A549 (cell line): ENCODE results near the gene NFASC. TPM values are rescaled to one million over a fixed set of nuclear protein-coding genes. Genes with fewer than 3 reads are reported as not detected.

Source experiments
- ATAC-seq, 2 experiments: fragments of 200-7000 bp in 1 of 2; fragments of >200 bp in 1 of 2; cut with Nextera tagmentation in 1 of 2; cut with Tn5 transposase in 1 of 2; 3 replicates each; pipeline versions ENCODE4 v1.8.0 to v1.9.1; 2018 to 2020; ENCODE audit warnings: mild to moderate bottlenecking in 1 of 2, moderate library complexity in 1 of 2
- CTCF ChIA-PET: fragments of 300-600 bp; sonication (Branson Sonifier 250); formaldehyde crosslinking; extraction: SDS; loops from one replicate; lab custom pipeline; 2021; ENCODE audit warnings: antibody characterized with exemption, inconsistent platforms; lab: Yijun Ruan, JAX
- POLR2A ChIA-PET: fragments of 350-600 bp; formaldehyde crosslinking; extraction: SDS; loops from one replicate; lab custom pipeline; 2021; ENCODE audit warnings: antibody characterized with exemption, inconsistent platforms; lab: Yijun Ruan, JAX
- DNase-seq, 2 experiments: peaks; one replicate each; pipeline versions ENCODE4 v3.0.0 to v3.0.0-alpha.2; 2011 to 2016; ENCODE audit warnings: low read depth in 1 of 2, low spot score in 1 of 2
- FAIRE-seq: peaks from 2 replicates; lab custom pipeline; 2011; peaks lifted over from hg19 to GRCh38; lab: Jason Lieb, UNC
- H3K27ac ChIP-seq, 2 experiments: fragments of >200 bp; sonication (Bioruptor Twin); formaldehyde crosslinking; 3 replicates each; pipeline ENCODE4 v1.5.1; 2016 to 2017
- H3K4me1 ChIP-seq: fragments of >200 bp; sonication (Bioruptor Twin); formaldehyde crosslinking; 3 replicates; pipeline ENCODE4 v1.6.1; 2016
- H3K4me2 ChIP-seq: fragments of >200 bp; sonication (Bioruptor Twin); formaldehyde crosslinking; 3 replicates; pipeline ENCODE4 v1.6.1; 2016
- H3K4me3 ChIP-seq: fragments of >200 bp; sonication (Bioruptor Twin); formaldehyde crosslinking; 3 replicates; pipeline ENCODE4 v1.5.1; 2016
- H3K9me3 ChIP-seq: fragments of >200 bp; sonication (Bioruptor Twin); formaldehyde crosslinking; 3 replicates; pipeline ENCODE4 v1.6.1; 2016
- BHLHE40 ChIP-seq: IDR thresholded peaks from 2 replicates; pipeline ENCODE4 v1.6.1; 2012; ENCODE audit warnings: low read depth, low read length, inconsistent platforms
- CBX2 ChIP-seq: fragments of 200-600 bp; sonication (generic); IDR thresholded peaks from 2 replicates; pipeline ENCODE4 v1.6.1; 2016; ENCODE audit warnings: low read depth, mild to moderate bottlenecking, borderline replicate concordance
- CHD4 ChIP-seq: fragments of 200-600 bp; sonication (generic); IDR thresholded peaks from 2 replicates; pipeline ENCODE4 v1.6.1; 2016; ENCODE audit warnings: antibody characterized with exemption, mild to moderate bottlenecking, borderline replicate concordance
- E2F6 ChIP-seq: IDR thresholded peaks from 2 replicates; pipeline ENCODE4 v1.6.1; 2012; ENCODE audit warnings: low read depth, borderline replicate concordance
- EHF ChIP-seq: fragments of 250-450 bp; sonication (Bioruptor Pico); IDR thresholded peaks from 2 replicates; pipeline ENCODE4 v1.5.0; 2020; ENCODE audit warnings: mild to moderate bottlenecking
- EHMT2 ChIP-seq: fragments of 200-600 bp; sonication (generic); IDR thresholded peaks from 2 replicates; pipeline ENCODE4 v1.6.1; 2016; ENCODE audit warnings: antibody characterized with exemption, low read depth, mild to moderate bottlenecking, moderate library complexity
- EP300 ChIP-seq, 2 experiments: fragments of >200 bp; sonication (Bioruptor Twin); formaldehyde crosslinking; IDR thresholded peaks; 2 replicates in 1 of 2; 3 replicates in 1 of 2; pipeline ENCODE4 v1.6.1; 2016 to 2017
- FOSB ChIP-seq: fragments of 250-450 bp; sonication (Bioruptor Pico); IDR thresholded peaks from 2 replicates; pipeline ENCODE4 v1.5.0; 2020; ENCODE audit warnings: mild to moderate bottlenecking, moderate library complexity
- GATA3 ChIP-seq: IDR thresholded peaks from 2 replicates; pipeline ENCODE4 v1.6.1; 2012; ENCODE audit warnings: borderline replicate concordance
- HEYL ChIP-seq: fragments of 250-450 bp; sonication (Bioruptor Pico); IDR thresholded peaks from 2 replicates; pipeline ENCODE4 v1.8.0; 2021; ENCODE audit warnings: mild to moderate bottlenecking, moderate library complexity
- HMGXB4 ChIP-seq: fragments of 250-450 bp; sonication (Bioruptor Pico); IDR thresholded peaks from 2 replicates; pipeline ENCODE4 v1.5.0; 2021; ENCODE audit warnings: mild to moderate bottlenecking, moderate library complexity, borderline replicate concordance
- JUN ChIP-seq, 2 experiments: fragments of >200 bp; sonication (Bioruptor Twin); formaldehyde crosslinking; IDR thresholded peaks; 2 replicates in 1 of 2; 3 replicates in 1 of 2; pipeline ENCODE4 v1.6.1; 2016 to 2017
- JUNB ChIP-seq: fragments of >200 bp; sonication (Bioruptor Twin); formaldehyde crosslinking; IDR thresholded peaks from 2 replicates; pipeline ENCODE4 v1.6.1; 2016
- MYC ChIP-seq: IDR thresholded peaks from 2 replicates; pipeline ENCODE4 v1.6.1; 2012; ENCODE audit warnings: mild to moderate bottlenecking, inconsistent platforms, low read length, improper control_type of control experiment, borderline replicate concordance
- NFE2L2 ChIP-seq: fragments of 150-350 bp; conservative IDR thresholded peaks from 2 replicates; pipeline ENCODE4 v1.6.1; 2014; ENCODE audit warnings: low read length
- NR3C1 ChIP-seq: fragments of >200 bp; sonication (Bioruptor Twin); formaldehyde crosslinking; IDR thresholded peaks from 3 replicates; pipeline ENCODE4 v1.6.1; 2017
- POLR2A ChIP-seq: IDR thresholded peaks from 2 replicates; pipeline ENCODE4 v1.6.1; 2012; ENCODE audit warnings: mild to moderate bottlenecking, low read length
- RAD21 ChIP-seq, 2 experiments: fragments of >200 bp in 1 of 2; sonication (Bioruptor Twin) in 1 of 2; formaldehyde crosslinking in 1 of 2; IDR thresholded peaks in 1 of 2; conservative IDR thresholded peaks in 1 of 2; 2 replicates in 1 of 2; 3 replicates in 1 of 2; pipeline ENCODE4 v1.6.1; 2012 to 2018; ENCODE audit warnings: inconsistent platforms in 1 of 2
- REST ChIP-seq: fragments of 200-600 bp; sonication (generic); IDR thresholded peaks from 2 replicates; pipeline ENCODE4 v1.6.1; 2016; ENCODE audit warnings: antibody characterized with exemption, mild to moderate bottlenecking, moderate library complexity
- RFX5 ChIP-seq: fragments of 450-650 bp; IDR thresholded peaks from 2 replicates; pipeline ENCODE4 v1.7.1; 2014; ENCODE audit warnings: antibody characterized with exemption, mild to moderate bottlenecking, moderate library complexity
- RNF2 ChIP-seq: fragments of 200-600 bp; sonication (generic); IDR thresholded peaks from 2 replicates; pipeline ENCODE4 v1.6.1; 2016; ENCODE audit warnings: low read depth, mild to moderate bottlenecking, antibody characterized with exemption, moderate library complexity, borderline replicate concordance
- SREBF2 ChIP-seq: fragments of 450-650 bp; IDR thresholded peaks from 2 replicates; pipeline ENCODE4 v1.6.1; 2014; ENCODE audit warnings: mild to moderate bottlenecking, moderate library complexity
- TFCP2L1 ChIP-seq: fragments of 250-450 bp; sonication (Bioruptor Pico); IDR thresholded peaks from 2 replicates; pipeline ENCODE4 v1.5.0; 2021; ENCODE audit warnings: mild to moderate bottlenecking
- TP53 ChIP-seq: fragments of 250-450 bp; sonication (Bioruptor Pico); IDR thresholded peaks from 2 replicates; pipeline ENCODE4 v1.5.0; 2021; ENCODE audit warnings: mild to moderate bottlenecking, moderate library complexity
- USF2 ChIP-seq: fragments of 450-650 bp; IDR thresholded peaks from 2 replicates; pipeline ENCODE4 v1.6.1; 2014; ENCODE audit warnings: antibody characterized with exemption
- ZC3H11A ChIP-seq: fragments of 450-650 bp; IDR thresholded peaks from 2 replicates; pipeline ENCODE4 v1.6.1; 2014; ENCODE audit warnings: antibody characterized with exemption, mild to moderate bottlenecking
- ZFP36 ChIP-seq: fragments of 450-650 bp; IDR thresholded peaks from 2 replicates; pipeline ENCODE4 v1.6.1; 2014; ENCODE audit warnings: borderline replicate concordance; ENCODE audit not compliant: partially characterized antibody
- ZSCAN20 ChIP-seq: fragments of 250-450 bp; sonication (Bioruptor Pico); IDR thresholded peaks from 2 replicates; pipeline ENCODE4 v1.8.0; 2022; ENCODE audit warnings: mild to moderate bottlenecking, moderate library complexity
- WGBS: methylation state at CpG from one replicate; pipeline ENCODE4 v1.1.6; 2017; ENCODE audit errors: missing lambda C conversion rate; 5-methylcytosine and 5-hydroxymethylcytosine counted together
- polyA plus RNA-seq, 4 experiments: library from polyadenylated mRNA; depleted of rRNA in 3 of 4; stranded (reverse); fragments of >200 nt; fragmentation: RNase III in 1 of 4; extraction: RNeasy Plus Mini Kit Qiagen cat#74134 plus additional on column Dnase treatment in 1 of 4; gene quantifications; 2 replicates in 3 of 4; 3 replicates in 1 of 4; pipeline ENCODE4 v1.2.3, GENCODE V29; 2011 to 2017

NFASC gene
- polyA plus RNA-seq, 2 of the 4 experiments (the other 2 are of a cell fraction): 0.27 to 0.39 TPM

DNA sequence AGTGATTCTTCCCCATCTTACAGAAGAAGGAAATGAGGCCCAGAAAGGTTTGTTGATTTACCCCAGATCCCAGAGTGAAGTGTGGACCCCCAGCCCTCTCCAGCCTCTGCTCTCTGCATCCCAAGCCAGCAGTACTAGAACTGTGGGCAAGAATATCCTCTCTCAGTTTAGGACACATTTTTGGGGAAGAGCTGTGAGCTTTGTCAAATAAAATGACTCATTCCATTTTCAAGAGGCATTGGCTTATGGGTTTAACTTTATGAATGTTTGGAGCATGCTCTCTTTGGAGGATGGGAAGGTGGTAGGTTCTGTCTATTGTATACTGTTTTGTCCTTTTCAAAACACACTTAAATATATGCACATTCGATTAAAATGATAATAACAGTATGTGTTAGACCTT, 101.8 kb downstream of the NFASC start (continued):
- TF ChIP-seq BHLHE40: no peak
- no peak for TF ChIP-seq JUNB
- no peak for TF ChIP-seq EHF
- TF ChIP-seq TFCP2L1 (CRISPR knock-in tag): no peak
- TF ChIP-seq ZSCAN20: no peak
- TF ChIP-seq, all 56 proteins: peak for 0

DNA sequence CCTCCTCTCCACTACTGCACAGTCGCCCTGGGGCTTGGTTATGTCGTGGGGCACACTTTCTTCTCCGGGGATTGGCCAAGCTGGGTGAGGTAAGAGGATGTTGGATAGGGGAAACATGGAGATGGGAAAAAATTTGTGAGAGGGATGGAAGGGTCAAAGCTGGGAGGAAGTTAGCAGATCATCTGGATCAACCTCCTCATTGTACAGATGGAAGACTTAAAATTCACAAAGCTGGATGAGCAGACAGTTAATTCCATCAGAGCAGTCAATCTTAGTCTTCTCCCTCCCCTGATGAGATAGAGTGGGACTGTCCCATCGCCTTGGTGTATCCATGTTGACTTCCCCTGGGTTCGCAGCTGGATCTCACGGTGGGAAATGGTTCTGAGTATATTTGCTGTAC, 102.8 kb downstream of the NFASC start:
- Histone ChIP-seq H3K9me3 (no peaks in the 10 kb centered on the region), H3K4me2 (no peak overlapping the region), H3K4me1 (peaks cover 12% of the 10 kb centered on the region), H3K4me3 (no peak overlapping the region), H3K27ac (no peak overlapping the region)
- DNase-seq (no peak), ATAC-seq (no peak), FAIRE-seq (no peak)
- TF ChIP-seq ZC3H11A (no peak), CHD4 (no peak), SREBF2 (no peak), RAD21 (conservative IDR thresholded peaks at IDR 0.05 in 1 of 2, IDR thresholded peaks at IDR 0.05 in 1 of 2) (no peak), EHMT2 (no peak), FOSB (CRISPR knock-in tag) (no peak)
- CTCF ChIA-PET: interaction anchor here (0.6 to 9.5 kb wide), 12 partner anchors 7 to 562 kb away, joined by 3 to 115 read pairs (median 21); no protein-coding TSS in a partner anchor
- 19% methylated on average over 6 of the region's 6 CpGs for WGBS
- POLR2A ChIA-PET: no interaction called here

DNA sequence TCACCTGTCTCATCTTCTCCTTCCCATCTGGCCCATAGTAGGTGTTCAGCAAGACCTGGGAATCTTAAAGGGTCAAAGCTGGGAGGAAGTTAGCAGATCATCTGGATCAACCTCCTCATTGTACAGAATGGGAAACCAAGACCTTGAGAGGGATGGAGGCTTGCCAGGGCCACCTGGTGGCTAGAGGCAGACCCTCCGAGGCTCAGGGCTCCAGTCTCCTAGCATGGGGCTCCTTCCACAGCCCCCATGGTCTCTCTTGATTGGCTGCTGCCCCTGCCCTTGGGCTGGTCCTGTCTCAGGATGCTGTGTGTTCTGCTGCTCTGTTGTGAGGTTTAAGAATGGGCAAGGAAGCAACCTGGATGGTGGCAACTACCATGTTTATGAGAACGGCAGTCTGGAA, 103.7 kb downstream of the NFASC start:
- H3K9me3 ChIP-seq: no peaks in the 10 kb centered on the region
- FAIRE-seq (no peak), ATAC-seq (no peak), DNase-seq (no peak)
- no peak overlapping the region for H3K4me2 ChIP-seq
- TF ChIP-seq NR3C1 (no peak), FOSB (CRISPR knock-in tag) (no peak), CHD4 (no peak), NFE2L2 (no peak), CBX2 (no peak), EP300 (IDR thresholded peaks at IDR 0.05) (no peak), POLR2A (no peak)
- no peak overlapping the region for H3K27ac ChIP-seq
- CTCF ChIA-PET: interaction anchor here (1.0 to 9.5 kb wide), 13 partner anchors 8 to 286 kb away, joined by 3 to 115 read pairs (median 17); no protein-coding TSS in a partner anchor
- POLR2A ChIA-PET: no interaction called here
- H3K4me3 ChIP-seq: no peak overlapping the region
- 29% methylated on average over 2 of the region's 2 CpGs for WGBS
- peaks cover 12% of the 10 kb centered on the region for H3K4me1 ChIP-seq

- no peak for ATAC-seq
- 38% methylated on average over 12 of the region's 12 CpGs for WGBS
- no peaks in the 10 kb centered on the region for H3K9me3 ChIP-seq
- ChIA-PET CTCF (interaction anchor here (0.6 to 9.5 kb wide), 33 partner anchors 9 to 480 kb away, joined by 3 to 115 read pairs (median 5); no protein-coding TSS in a partner anchor), POLR2A (no interaction called here)
- no peak overlapping the region for H3K4me2 ChIP-seq
- H3K4me1 ChIP-seq: peaks cover 12% of the 10 kb centered on the region
- H3K27ac ChIP-seq: no peak overlapping the region
- DNase-seq: no peak
- no peak for FAIRE-seq
- no peak overlapping the region for H3K4me3 ChIP-seq
- TF ChIP-seq RNF2 (no peak), JUNB (no peak), HEYL (CRISPR knock-in tag) (no peak), TP53 (no peak), REST (no peak), USF2 (no peak), GATA3 (no peak), E2F6 (no peak), RAD21 (conservative IDR thresholded peaks at IDR 0.05 in 1 of 2, IDR thresholded peaks at IDR 0.05 in 1 of 2) (no peak), JUN (IDR thresholded peaks at IDR 0.05) (no peak), POLR2A (no peak), HMGXB4 (CRISPR knock-in tag) (no peak), ZFP36 (no peak), MYC (no peak), RFX5 (no peak)
These were observed 104.4 kb downstream of the NFASC start for GRCh38 chr1:204975021-204975420.
